ENCODE data around the gene CACNB1. TPM values are rescaled to one million over a fixed set of nuclear protein-coding genes. Genes with fewer than 3 reads are reported as not detected.

CACNB1 gene
- total and polyA plus RNA-seq, 10 of the 15 experiments (the other 5 are each of a cell fraction or from before 2014, with no cell fraction given): 0.06 to 15.6 (median 6.3) TPM

GRCh38 chr17:39173080-39173479, 24.4 kb downstream of the CACNB1 start:
- in situ Hi-C loops (cut with MboI) (no loop called here), intact Hi-C loops (cut with micrococcal nuclease; ENCODE audit: unreplicated experiment) (no loop called here)
- SMC1A ChIA-PET (ENCODE audit: uncharacterized antibody, unreplicated experiment): interaction anchor here (3.9 kb wide), 1 partner anchor 8 kb away, joined by 26 read pairs; no protein-coding TSS in a partner anchor
- no peak for DNase-seq (ENCODE audit: low read depth, low spot score)
- ATAC-seq: no peak
- Histone ChIP-seq H3K9me3 (replicated peaks; ENCODE audit: control insufficient read depth, insufficient read depth, low read length) (no peaks in the 10 kb centered on the region), H3K4me1 (ENCODE audit: control insufficient read depth, insufficient read depth, low read length) (no peaks in the 10 kb centered on the region), H3K4me2 (ENCODE audit: control insufficient read depth, insufficient read depth) (no peak overlapping the region), H4K20me1 (ENCODE audit: control insufficient read depth, insufficient read depth) (no peaks in the 10 kb centered on the region), H2AFZ (ENCODE audit: control insufficient read depth, low read depth, low read length) (no peak overlapping the region), H3K36me3 (ENCODE audit: control insufficient read depth in 2 of 2, insufficient read depth in 2 of 2, low read length in 1 of 2) (peaks cover 2 to 4% of the 10 kb centered on the region in 2 experiments; a peak in 2 of 4 replicates), H3K27ac (ENCODE audit: control insufficient read depth, insufficient read depth) (no peak overlapping the region), H3K79me2 (ENCODE audit: control insufficient read depth, insufficient read depth, low read length) (no peaks in the 10 kb centered on the region), H3K27me3 (replicated peaks in 1 of 2; ENCODE audit: control insufficient read depth in 2 of 2, insufficient read depth in 2 of 2, low read length in 1 of 2) (no peaks in the 10 kb centered on the region), H3K9ac (ENCODE audit: control insufficient read depth, insufficient read depth, low read length) (no peak overlapping the region), H3K4me3 (no peak overlapping the region)
- TF ChIP-seq HSF1 (IDR thresholded peaks at IDR 0.05; ENCODE audit: low read depth, low read length): no peak
- 0 out of 2 replicates have a peak, but pooled peaks have one; percentile 38 for TF ChIP-seq TCF3 (IDR thresholded peaks at IDR 0.05; ENCODE audit: borderline replicate concordance, insufficient read depth, low read depth, low read length)
- CTCF ChIA-PET: interaction anchor here (0.6 to 8.9 kb wide), 8 partner anchors 8 to 277 kb away, joined by 3 to 117 read pairs (median 11); partner anchors contain the start of genes ARL5C and RPL19
- no peak for FAIRE-seq
- RAD21 ChIA-PET (ENCODE audit: unreplicated experiment): interaction anchor here (1.0 to 3.4 kb wide), 3 partner anchors 8 to 191 kb away, joined by 3 to 37 read pairs (median 8); no protein-coding TSS in a partner anchor
- BruUV-seq (replicated peaks): no TSS peak
- WGBS (ENCODE audit: insufficient coverage, insufficient replicate concordance, low lambda C conversion rate, missing lambda C conversion rate): 58% methylated on average over 5 of the region's 5 CpGs
- POLR2A ChIA-PET: interaction anchor here (1.1 kb wide), 2 partner anchors 8 to 19 kb away, joined by 3 read pairs; no protein-coding TSS in a partner anchor

DNA sequence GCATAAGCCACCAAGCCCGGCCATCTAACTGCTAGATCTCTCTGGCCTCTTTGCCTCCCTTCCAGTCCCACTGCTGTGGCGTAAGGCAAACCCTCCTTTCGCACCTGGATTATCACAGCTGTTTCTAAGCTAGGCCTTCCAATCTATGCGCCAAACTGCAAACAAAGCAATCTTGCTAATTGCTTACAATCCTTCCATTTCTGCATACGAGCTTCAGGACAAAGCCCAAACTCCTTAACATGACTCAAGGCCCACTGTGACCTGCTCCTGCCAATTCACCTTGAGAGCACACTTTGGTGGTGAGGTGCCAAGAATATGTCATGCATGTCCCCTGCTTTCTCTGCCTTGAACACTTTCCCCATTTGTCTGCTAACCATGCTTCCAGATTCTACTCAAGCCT, 25.5 kb downstream of the CACNB1 start:
- ATAC-seq (no peak), FAIRE-seq (no peak), DNase-seq (ENCODE audit: low read depth, low spot score) (no peak)
- Histone ChIP-seq H3K27ac (ENCODE audit: control insufficient read depth, insufficient read depth) (no peak overlapping the region), H3K27me3 (replicated peaks in 1 of 2; ENCODE audit: control insufficient read depth in 2 of 2, insufficient read depth in 2 of 2, low read length in 1 of 2) (no peaks in the 10 kb centered on the region), H4K20me1 (ENCODE audit: control insufficient read depth, insufficient read depth) (no peaks in the 10 kb centered on the region), H3K79me2 (ENCODE audit: control insufficient read depth, insufficient read depth, low read length) (no peaks in the 10 kb centered on the region), H3K36me3 (ENCODE audit: control insufficient read depth in 2 of 2, insufficient read depth in 2 of 2, low read length in 1 of 2) (peaks cover 0 to 4% of the 10 kb centered on the region in 2 experiments; a peak in 1 of 4 replicates), H3K4me2 (ENCODE audit: control insufficient read depth, insufficient read depth) (no peak overlapping the region), H3K9ac (ENCODE audit: control insufficient read depth, insufficient read depth, low read length) (no peak overlapping the region), H2AFZ (ENCODE audit: control insufficient read depth, low read depth, low read length) (no peak overlapping the region), H3K9me3 (replicated peaks; ENCODE audit: control insufficient read depth, insufficient read depth, low read length) (no peaks in the 10 kb centered on the region), H3K4me3 (no peak overlapping the region), H3K4me1 (ENCODE audit: control insufficient read depth, insufficient read depth, low read length) (peaks cover 5% of the 10 kb centered on the region; the same call in 1 of the 2 replicates)
- CTCF ChIA-PET: interaction anchor here (0.7 to 8.9 kb wide), 5 partner anchors 10 to 188 kb away, joined by 3 to 79 read pairs (median 4); no protein-coding TSS in a partner anchor
- WGBS (ENCODE audit: insufficient coverage, insufficient replicate concordance, low lambda C conversion rate, missing lambda C conversion rate): 84% methylated on average over 5 of the region's 5 CpGs
- no TSS peak for BruUV-seq (replicated peaks)
- intact Hi-C loops (cut with micrococcal nuclease; ENCODE audit: unreplicated experiment) (no loop called here), in situ Hi-C loops (cut with MboI) (no loop called here)
- RAD21 ChIA-PET (ENCODE audit: unreplicated experiment): interaction anchor here (0.6 to 1.9 kb wide), 3 partner anchors 19 to 189 kb away, joined by 3 to 7 read pairs (median 5); no protein-coding TSS in a partner anchor
- POLR2A ChIA-PET: no interaction called here
- SMC1A ChIA-PET (ENCODE audit: uncharacterized antibody, unreplicated experiment): interaction anchor here (0.7 to 1.9 kb wide), 3 partner anchors 11 to 189 kb away, joined by 3 to 5 read pairs (median 4); no protein-coding TSS in a partner anchor
- TF ChIP-seq ZNF207 (IDR thresholded peaks at IDR 0.05; ENCODE audit: borderline replicate concordance) (no peak), IRF4 (IDR thresholded peaks at IDR 0.05; ENCODE audit: low read depth, low read length) (no peak), GABPA (IDR thresholded peaks at IDR 0.05; ENCODE audit: low read depth) (no peak), ZNF274 (IDR thresholded peaks at IDR 0.05; ENCODE audit: insufficient read depth, insufficient read length) (no peak), YY1 (IDR thresholded peaks at IDR 0.05; ENCODE audit: low read depth, low read length) (no peak), BHLHE40 (IDR thresholded peaks at IDR 0.05; ENCODE audit: borderline replicate concordance in 1 of 2, low read depth in 2 of 2, low read length in 1 of 2) (no peak), MYC (IDR thresholded peaks at IDR 0.05; ENCODE audit: insufficient read depth, insufficient read length, insufficient replicate concordance, low read length, severe bottlenecking) (no peak), MXI1 (IDR thresholded peaks at IDR 0.05; ENCODE audit: low read depth, low read length) (no peak), SMAD5 (IDR thresholded peaks at IDR 0.05; ENCODE audit: low read depth) (no peak), CHD2 (IDR thresholded peaks at IDR 0.05; ENCODE audit: borderline replicate concordance, low read depth, low read length) (no peak), RBBP5 (conservative IDR thresholded peaks at IDR 0.05) (no peak), HCFC1 (IDR thresholded peaks at IDR 0.05; ENCODE audit: low read length) (no peak)
- TF ChIP-seq, protein P1, sequence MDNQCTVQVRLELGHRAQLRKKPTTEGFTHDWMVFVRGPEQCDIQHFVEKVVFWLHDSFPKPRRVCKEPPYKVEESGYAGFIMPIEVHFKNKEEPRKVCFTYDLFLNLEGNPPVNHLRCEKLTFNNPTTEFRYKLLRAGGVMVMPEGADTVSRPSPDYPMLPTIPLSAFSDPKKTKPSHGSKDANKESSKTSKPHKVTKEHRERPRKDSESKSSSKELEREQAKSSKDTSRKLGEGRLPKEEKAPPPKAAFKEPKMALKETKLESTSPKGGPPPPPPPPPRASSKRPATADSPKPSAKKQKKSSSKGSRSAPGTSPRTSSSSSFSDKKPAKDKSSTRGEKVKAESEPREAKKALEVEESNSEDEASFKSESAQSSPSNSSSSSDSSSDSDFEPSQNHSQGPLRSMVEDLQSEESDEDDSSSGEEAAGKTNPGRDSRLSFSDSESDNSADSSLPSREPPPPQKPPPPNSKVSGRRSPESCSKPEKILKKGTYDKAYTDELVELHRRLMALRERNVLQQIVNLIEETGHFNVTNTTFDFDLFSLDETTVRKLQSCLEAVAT (IDR thresholded peaks at IDR 0.05): no peak
